OCI-LY7 (cell line): ENCODE results near the gene CDC42BPB. TPM values are rescaled to one million over a fixed set of nuclear protein-coding genes. Genes with fewer than 3 reads are reported as not detected.
A peak's percentile ranks its signal among the peaks of the same experiment; 100 is the strongest.

ENCODE experiments used
- BruUV-seq: library from RNA; stranded (reverse); fragments of 400-500 nt; replicated peaks from 2 replicates; lab custom pipeline; 2021; lab: Mats Ljungman, UMichigan
- CTCF ChIA-PET: fragments of 300-600 bp; sonication (Branson Sonifier 250); formaldehyde crosslinking; loops from one replicate; lab custom pipeline; 2022; ENCODE audit warnings: antibody characterized with exemption; ENCODE audit not compliant: unreplicated experiment; lab: Charles Lee
- POLR2A ChIA-PET: fragments of 300-600 bp; sonication (Branson Sonifier 250); formaldehyde crosslinking; loops from one replicate; lab custom pipeline; 2022; ENCODE audit warnings: antibody characterized with exemption; lab: Charles Lee
- DNase-seq: peaks from one replicate; pipeline ENCODE4 v3.0.0-alpha.2; 2015; ENCODE audit warnings: low spot score
- H2AFZ ChIP-seq: fragments of 200-600 bp; sonication (generic), shearing (Covaris generic); 2 replicates; pipeline ENCODE4 v1.6.1; 2014; ENCODE audit warnings: mild to moderate bottlenecking, antibody characterized with exemption, low read length, moderate library complexity
- H3K27ac ChIP-seq: fragments of 200-600 bp; sonication (generic); 2 replicates; pipeline ENCODE4 v1.5.1; 2014; ENCODE audit warnings: mixed run types, low read depth, mild to moderate bottlenecking, moderate library complexity, low read length, inconsistent platforms; ENCODE audit not compliant: poor library complexity, severe bottlenecking
- H3K36me3 ChIP-seq: fragments of 200-600 bp; sonication (generic); 2 replicates; pipeline ENCODE4 v1.6.1; 2014; ENCODE audit warnings: mild to moderate bottlenecking, antibody characterized with exemption, low read length, moderate library complexity, mixed read lengths; ENCODE audit not compliant: insufficient read depth
- H3K4me1 ChIP-seq: fragments of 200-600 bp; sonication (generic); 2 replicates; pipeline ENCODE4 v1.5.1; 2014; ENCODE audit warnings: mild to moderate bottlenecking, low read length; ENCODE audit not compliant: insufficient read depth, poor library complexity, severe bottlenecking
- H3K4me2 ChIP-seq: fragments of 200-600 bp; sonication (generic); 2 replicates; pipeline ENCODE4 v1.6.1; 2014; ENCODE audit warnings: mild to moderate bottlenecking, low read length
- H3K4me3 ChIP-seq: fragments of 200-600 bp; sonication (generic); 2 replicates; pipeline ENCODE4 v1.5.1; 2014; ENCODE audit warnings: mild to moderate bottlenecking, low read depth, low read length; ENCODE audit not compliant: poor library complexity, severe bottlenecking
- H3K79me2 ChIP-seq: fragments of 200-600 bp; sonication (generic); 2 replicates; pipeline ENCODE4 v1.6.1; 2016; ENCODE audit warnings: low read depth, mild to moderate bottlenecking, low read length, moderate library complexity, mixed read lengths; ENCODE audit not compliant: insufficient read depth
- H3K9me2 ChIP-seq: fragments of 200-600 bp; sonication (generic); 2 replicates; pipeline ENCODE4 v1.6.1; 2016; ENCODE audit warnings: mild to moderate bottlenecking, low read length, mixed read lengths; ENCODE audit not compliant: insufficient read depth
- H3K9me3 ChIP-seq: fragments of 200-600 bp; sonication (generic); 2 replicates; pipeline ENCODE4 v1.6.1; 2014; ENCODE audit warnings: mild to moderate bottlenecking, mixed run types, low read length, mixed read lengths
- H4K20me1 ChIP-seq: fragments of 200-600 bp; sonication (generic); 2 replicates; pipeline ENCODE4 v1.6.1; 2014; ENCODE audit warnings: mild to moderate bottlenecking, antibody characterized with exemption, low read length, moderate library complexity, mixed read lengths; ENCODE audit not compliant: insufficient read depth
- EZH2phosphoT487 ChIP-seq: fragments of 200-600 bp; sonication (generic); IDR thresholded peaks from 2 replicates; pipeline ENCODE4 v1.6.1; 2018; ENCODE audit warnings: low read depth, borderline replicate concordance, mild to moderate bottlenecking, mixed run types, antibody characterized with exemption, low read length, moderate library complexity, mixed read lengths
- intact Hi-C: fragments of 100-400 bp; cut with micrococcal nuclease; formaldehyde crosslinking; loops from one replicate; pipeline ENCODE4 v1.10.0; 2022; ENCODE audit not compliant: unreplicated experiment
- total RNA-seq, 2 experiments: library from RNA; depleted of rRNA in 1 of 2; stranded (reverse); fragments of >200 nt in 1 of 2; shearing (Covaris generic) in 1 of 2; gene quantifications; 2 replicates each; pipeline ENCODE4 v1.2.3, GENCODE V29; 2014 to 2022
- TF ChIP-seq, protein P1 (sequence below): fragments of 200-600 bp; sonication (generic); conservative IDR thresholded peaks from 2 replicates; pipeline ENCODE4 v1.5.1; 2014; ENCODE audit warnings: mild to moderate bottlenecking, antibody characterized with exemption, low read length, moderate library complexity, mixed read lengths

The CDC42BPB gene
- total RNA-seq, 2 experiments from 2014 or later: 0.03 to 0.46 TPM

GRCh38 chr14:102914474-102915291 is 142.7 kb downstream of the CDC42BPB start:
- H3K9me3 ChIP-seq: no peaks in the 10 kb centered on the region
- DNase-seq: peak; percentile 58
- no peaks in the 10 kb centered on the region for H3K79me2 ChIP-seq
- H3K4me1 ChIP-seq: peaks cover 28% of the 10 kb centered on the region
- no peak overlapping the region for H3K27ac ChIP-seq
- H3K9me2 ChIP-seq: no peaks in the 10 kb centered on the region
- H3K4me3 ChIP-seq: no peak overlapping the region
- intact Hi-C loops: loop anchor here (5.0 kb wide), 3 partner anchors 322 to 477 kb away; partner anchors contain the start of gene RCOR1
- H3K4me2 ChIP-seq: peak overlapping the region; percentile 43
- ChIA-PET CTCF (interaction anchor here (0.9 kb wide), 1 partner anchor 218 kb away, joined by 4 read pairs; no protein-coding TSS in a partner anchor), POLR2A (interaction anchor here (0.6 kb wide), 1 partner anchor 24 kb away, joined by 4 read pairs; no protein-coding TSS in a partner anchor)
- BruUV-seq: no TSS peak
- no peaks in the 10 kb centered on the region for H3K36me3 ChIP-seq
- TF ChIP-seq EZH2phosphoT487: no peak
- TF ChIP-seq, protein P1, sequence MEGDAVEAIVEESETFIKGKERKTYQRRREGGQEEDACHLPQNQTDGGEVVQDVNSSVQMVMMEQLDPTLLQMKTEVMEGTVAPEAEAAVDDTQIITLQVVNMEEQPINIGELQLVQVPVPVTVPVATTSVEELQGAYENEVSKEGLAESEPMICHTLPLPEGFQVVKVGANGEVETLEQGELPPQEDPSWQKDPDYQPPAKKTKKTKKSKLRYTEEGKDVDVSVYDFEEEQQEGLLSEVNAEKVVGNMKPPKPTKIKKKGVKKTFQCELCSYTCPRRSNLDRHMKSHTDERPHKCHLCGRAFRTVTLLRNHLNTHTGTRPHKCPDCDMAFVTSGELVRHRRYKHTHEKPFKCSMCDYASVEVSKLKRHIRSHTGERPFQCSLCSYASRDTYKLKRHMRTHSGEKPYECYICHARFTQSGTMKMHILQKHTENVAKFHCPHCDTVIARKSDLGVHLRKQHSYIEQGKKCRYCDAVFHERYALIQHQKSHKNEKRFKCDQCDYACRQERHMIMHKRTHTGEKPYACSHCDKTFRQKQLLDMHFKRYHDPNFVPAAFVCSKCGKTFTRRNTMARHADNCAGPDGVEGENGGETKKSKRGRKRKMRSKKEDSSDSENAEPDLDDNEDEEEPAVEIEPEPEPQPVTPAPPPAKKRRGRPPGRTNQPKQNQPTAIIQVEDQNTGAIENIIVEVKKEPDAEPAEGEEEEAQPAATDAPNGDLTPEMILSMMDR: no peak
- no peak overlapping the region for H2AFZ ChIP-seq
- peaks cover 8% of the 10 kb centered on the region; the same call in 1 of the 2 replicates for H4K20me1 ChIP-seq

GRCh38 chr14:102913341-102914211 is 143.8 kb downstream of the CDC42BPB start:
- Histone ChIP-seq H3K36me3 (no peaks in the 10 kb centered on the region), H4K20me1 (peaks cover 8% of the 10 kb centered on the region; the same call in 1 of the 2 replicates), H3K27ac (no peak overlapping the region), H3K9me2 (no peaks in the 10 kb centered on the region), H3K4me3 (no peak overlapping the region), H2AFZ (no peak overlapping the region), H3K4me2 (peak overlapping the region; percentile 43), H3K4me1 (peaks cover 28% of the 10 kb centered on the region), H3K9me3 (no peaks in the 10 kb centered on the region), H3K79me2 (no peaks in the 10 kb centered on the region)
- intact Hi-C loops: no loop called here
- ChIA-PET POLR2A (interaction anchor here (0.6 to 0.8 kb wide), 3 partner anchors 9 to 347 kb away, joined by 3 to 6 read pairs (median 4); no protein-coding TSS in a partner anchor), CTCF (interaction anchor here (0.6 kb wide), 1 partner anchor 188 kb away, joined by 5 read pairs; no protein-coding TSS in a partner anchor)
- no peak for DNase-seq
- no peak for TF ChIP-seq EZH2phosphoT487
- TF ChIP-seq, protein P1: no peak
- no TSS peak for BruUV-seq
